Liver (tissue), 3 donors: Measurements from ENCODE around the gene ASNSD1.

Source experiments
- ATF3 ChIP-seq: IDR thresholded peaks from 2 replicates; pipeline ENCODE4 v1.6.1; 2016; ENCODE audit warnings: antibody characterized with exemption
- EGR1 ChIP-seq, 2 donors: IDR thresholded peaks; 2 replicates each; pipeline ENCODE4 v1.6.1; 2016 to 2018; ENCODE audit warnings: antibody characterized with exemption in 2 of 2, low read depth in 2 of 2
- FOXA1 ChIP-seq: IDR thresholded peaks from 2 replicates; pipeline ENCODE4 v1.6.1; 2016; ENCODE audit warnings: antibody characterized with exemption
- GABPA ChIP-seq, 2 donors: IDR thresholded peaks in 1 of 2; conservative IDR thresholded peaks in 1 of 2; 2 replicates each; pipeline ENCODE4 v1.6.1; 2016; ENCODE audit warnings: antibody characterized with exemption in 2 of 2, mild to moderate bottlenecking in 1 of 2, moderate library complexity in 1 of 2
- HNF4G ChIP-seq: IDR thresholded peaks from 2 replicates; pipeline ENCODE4 v1.6.1; 2016; ENCODE audit warnings: antibody characterized with exemption
- JUND ChIP-seq, 2 donors: IDR thresholded peaks; 2 replicates each; pipeline ENCODE4 v1.6.1; 2016; ENCODE audit warnings: antibody characterized with exemption in 2 of 2
- RAD21 ChIP-seq, 2 donors: IDR thresholded peaks; 2 replicates each; pipeline ENCODE4 v1.6.1; 2016; ENCODE audit warnings: antibody characterized with exemption in 2 of 2, mild to moderate bottlenecking in 2 of 2
- RXRA ChIP-seq, 2 donors: IDR thresholded peaks; 2 replicates each; pipeline ENCODE4 v1.6.1; 2017 to 2018; ENCODE audit warnings: antibody characterized with exemption in 2 of 2, mild to moderate bottlenecking in 1 of 2
- SP1 ChIP-seq: IDR thresholded peaks from 2 replicates; pipeline ENCODE4 v1.6.1; 2018; ENCODE audit warnings: antibody characterized with exemption, mild to moderate bottlenecking
- TAF1 ChIP-seq: conservative IDR thresholded peaks from 2 replicates; pipeline ENCODE4 v1.6.1; 2016; ENCODE audit warnings: antibody characterized with exemption, mild to moderate bottlenecking
- YY1 ChIP-seq: IDR thresholded peaks from 2 replicates; pipeline ENCODE4 v1.6.1; 2016; ENCODE audit warnings: antibody characterized with exemption, mild to moderate bottlenecking
- TF ChIP-seq, protein P1 (sequence below): fragments of 150-350 bp; IDR thresholded peaks from 2 replicates; pipeline ENCODE4 v1.5.1; 2017; ENCODE audit warnings: improper control_type of control experiment, low read depth, low read length; ENCODE audit not compliant: missing input control
- TF ChIP-seq, protein P2 (sequence below): IDR thresholded peaks from 2 replicates; pipeline ENCODE4 v1.6.1; 2016; ENCODE audit warnings: antibody characterized with exemption, mild to moderate bottlenecking
- TF ChIP-seq, protein P3 (sequence below): IDR thresholded peaks from 2 replicates; pipeline ENCODE4 v1.6.1; 2016; ENCODE audit warnings: antibody characterized with exemption
- donor health status: healthy.
- donor health status: healthy.

DNA sequence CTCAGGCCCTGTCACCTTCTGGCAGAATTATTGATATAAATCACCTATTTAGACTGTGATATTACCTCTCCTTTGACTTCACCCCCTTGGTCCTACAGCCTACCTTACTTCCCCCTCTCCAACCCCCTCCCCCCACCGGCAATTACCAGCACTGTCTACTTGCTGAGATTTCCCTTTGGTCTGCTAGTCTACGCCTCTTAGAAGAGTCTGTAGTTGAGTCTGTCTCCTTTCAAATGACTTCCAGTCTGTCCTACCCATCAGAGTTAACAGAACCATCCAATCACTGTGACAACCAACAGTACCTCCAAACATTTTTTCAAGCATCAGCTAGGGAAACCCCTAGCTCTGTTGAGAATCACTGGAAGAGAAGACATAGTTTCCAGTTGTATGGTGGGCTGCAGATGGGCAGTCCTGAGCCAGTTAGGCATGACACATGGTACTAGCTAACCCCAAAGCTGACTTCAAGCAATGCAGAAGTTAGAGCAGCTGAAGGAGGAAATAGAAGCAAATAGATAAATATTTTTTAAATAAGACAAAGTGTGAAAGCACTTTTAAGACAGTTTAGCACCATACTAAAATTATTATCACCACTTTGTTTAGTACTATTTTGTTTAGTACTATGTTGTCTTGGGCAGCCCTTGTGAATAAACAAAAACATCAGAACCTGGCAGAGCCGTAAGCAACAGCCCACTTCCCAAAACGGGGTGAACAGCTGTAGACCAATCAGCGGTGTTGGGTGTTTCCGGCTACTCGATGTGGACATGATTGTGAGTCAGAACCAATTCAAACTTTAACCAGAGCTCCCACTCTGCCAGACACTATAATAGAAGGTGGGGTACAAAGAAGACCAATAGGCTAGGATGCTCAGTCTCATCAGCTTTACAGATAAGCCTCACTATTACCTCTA is 2.7 kb upstream of the ASNSD1 start:
- TF ChIP-seq, protein P1, sequence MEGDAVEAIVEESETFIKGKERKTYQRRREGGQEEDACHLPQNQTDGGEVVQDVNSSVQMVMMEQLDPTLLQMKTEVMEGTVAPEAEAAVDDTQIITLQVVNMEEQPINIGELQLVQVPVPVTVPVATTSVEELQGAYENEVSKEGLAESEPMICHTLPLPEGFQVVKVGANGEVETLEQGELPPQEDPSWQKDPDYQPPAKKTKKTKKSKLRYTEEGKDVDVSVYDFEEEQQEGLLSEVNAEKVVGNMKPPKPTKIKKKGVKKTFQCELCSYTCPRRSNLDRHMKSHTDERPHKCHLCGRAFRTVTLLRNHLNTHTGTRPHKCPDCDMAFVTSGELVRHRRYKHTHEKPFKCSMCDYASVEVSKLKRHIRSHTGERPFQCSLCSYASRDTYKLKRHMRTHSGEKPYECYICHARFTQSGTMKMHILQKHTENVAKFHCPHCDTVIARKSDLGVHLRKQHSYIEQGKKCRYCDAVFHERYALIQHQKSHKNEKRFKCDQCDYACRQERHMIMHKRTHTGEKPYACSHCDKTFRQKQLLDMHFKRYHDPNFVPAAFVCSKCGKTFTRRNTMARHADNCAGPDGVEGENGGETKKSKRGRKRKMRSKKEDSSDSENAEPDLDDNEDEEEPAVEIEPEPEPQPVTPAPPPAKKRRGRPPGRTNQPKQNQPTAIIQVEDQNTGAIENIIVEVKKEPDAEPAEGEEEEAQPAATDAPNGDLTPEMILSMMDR, result no peak
- TF ChIP-seq TAF1, result no peak
- no peak for TF ChIP-seq SP1
- TF ChIP-seq, protein P2, sequence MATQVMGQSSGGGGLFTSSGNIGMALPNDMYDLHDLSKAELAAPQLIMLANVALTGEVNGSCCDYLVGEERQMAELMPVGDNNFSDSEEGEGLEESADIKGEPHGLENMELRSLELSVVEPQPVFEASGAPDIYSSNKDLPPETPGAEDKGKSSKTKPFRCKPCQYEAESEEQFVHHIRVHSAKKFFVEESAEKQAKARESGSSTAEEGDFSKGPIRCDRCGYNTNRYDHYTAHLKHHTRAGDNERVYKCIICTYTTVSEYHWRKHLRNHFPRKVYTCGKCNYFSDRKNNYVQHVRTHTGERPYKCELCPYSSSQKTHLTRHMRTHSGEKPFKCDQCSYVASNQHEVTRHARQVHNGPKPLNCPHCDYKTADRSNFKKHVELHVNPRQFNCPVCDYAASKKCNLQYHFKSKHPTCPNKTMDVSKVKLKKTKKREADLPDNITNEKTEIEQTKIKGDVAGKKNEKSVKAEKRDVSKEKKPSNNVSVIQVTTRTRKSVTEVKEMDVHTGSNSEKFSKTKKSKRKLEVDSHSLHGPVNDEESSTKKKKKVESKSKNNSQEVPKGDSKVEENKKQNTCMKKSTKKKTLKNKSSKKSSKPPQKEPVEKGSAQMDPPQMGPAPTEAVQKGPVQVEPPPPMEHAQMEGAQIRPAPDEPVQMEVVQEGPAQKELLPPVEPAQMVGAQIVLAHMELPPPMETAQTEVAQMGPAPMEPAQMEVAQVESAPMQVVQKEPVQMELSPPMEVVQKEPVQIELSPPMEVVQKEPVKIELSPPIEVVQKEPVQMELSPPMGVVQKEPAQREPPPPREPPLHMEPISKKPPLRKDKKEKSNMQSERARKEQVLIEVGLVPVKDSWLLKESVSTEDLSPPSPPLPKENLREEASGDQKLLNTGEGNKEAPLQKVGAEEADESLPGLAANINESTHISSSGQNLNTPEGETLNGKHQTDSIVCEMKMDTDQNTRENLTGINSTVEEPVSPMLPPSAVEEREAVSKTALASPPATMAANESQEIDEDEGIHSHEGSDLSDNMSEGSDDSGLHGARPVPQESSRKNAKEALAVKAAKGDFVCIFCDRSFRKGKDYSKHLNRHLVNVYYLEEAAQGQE, result no peak
- no peak for TF ChIP-seq JUND (IDR thresholded peaks at IDR 0.05)
- TF ChIP-seq FOXA1, result no peak
- TF ChIP-seq, protein P3, sequence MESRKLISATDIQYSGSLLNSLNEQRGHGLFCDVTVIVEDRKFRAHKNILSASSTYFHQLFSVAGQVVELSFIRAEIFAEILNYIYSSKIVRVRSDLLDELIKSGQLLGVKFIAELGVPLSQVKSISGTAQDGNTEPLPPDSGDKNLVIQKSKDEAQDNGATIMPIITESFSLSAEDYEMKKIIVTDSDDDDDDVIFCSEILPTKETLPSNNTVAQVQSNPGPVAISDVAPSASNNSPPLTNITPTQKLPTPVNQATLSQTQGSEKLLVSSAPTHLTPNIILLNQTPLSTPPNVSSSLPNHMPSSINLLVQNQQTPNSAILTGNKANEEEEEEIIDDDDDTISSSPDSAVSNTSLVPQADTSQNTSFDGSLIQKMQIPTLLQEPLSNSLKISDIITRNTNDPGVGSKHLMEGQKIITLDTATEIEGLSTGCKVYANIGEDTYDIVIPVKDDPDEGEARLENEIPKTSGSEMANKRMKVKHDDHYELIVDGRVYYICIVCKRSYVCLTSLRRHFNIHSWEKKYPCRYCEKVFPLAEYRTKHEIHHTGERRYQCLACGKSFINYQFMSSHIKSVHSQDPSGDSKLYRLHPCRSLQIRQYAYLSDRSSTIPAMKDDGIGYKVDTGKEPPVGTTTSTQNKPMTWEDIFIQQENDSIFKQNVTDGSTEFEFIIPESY, result no peak
- TF ChIP-seq EGR1 (IDR thresholded peaks at IDR 0.05; ENCODE audit: low read depth in 2 of 2), result no peak
- TF ChIP-seq YY1, result no peak
- TF ChIP-seq ATF3, result no peak
- TF ChIP-seq GABPA (IDR thresholded peaks at IDR 0.05 in 1 of 2, conservative IDR thresholded peaks at IDR 0.05 in 1 of 2), result no peak
- TF ChIP-seq RAD21 (IDR thresholded peaks at IDR 0.05), result no peak
- no peak for TF ChIP-seq RXRA (IDR thresholded peaks at IDR 0.05)
- no peak for TF ChIP-seq HNF4G
